ENCODE data around the gene NAXE. TPM values are rescaled to one million over a fixed set of nuclear protein-coding genes. Genes with fewer than 3 reads are reported as not detected.

Gene NAXE
- total RNA-seq, 1 experiment from 2014 or later, result 261 TPM

- Histone ChIP-seq H3K4me1 (ENCODE audit: insufficient read depth, low read length) (peaks cover 7% of the 10 kb centered on the region), H2AFZ (ENCODE audit: low read length) (no peak overlapping the region), H3K79me2 (ENCODE audit: low read length) (no peaks in the 10 kb centered on the region), H3K36me3 (ENCODE audit: low read depth, low read length) (no peaks in the 10 kb centered on the region), H3K9me3 (ENCODE audit: low read length) (no peaks in the 10 kb centered on the region), H3K27ac (ENCODE audit: low read length) (no peak overlapping the region), H3F3A (ENCODE audit: low read length, unreplicated experiment) (no peaks in the 10 kb centered on the region), H3K4me3 (ENCODE audit: low read length) (no peak overlapping the region), H4K20me1 (ENCODE audit: low read length) (no peaks in the 10 kb centered on the region), H3K4me2 (ENCODE audit: low read length) (no peak overlapping the region), H3K27me3 (ENCODE audit: low read length) (peaks cover 7% of the 10 kb centered on the region), H3K9me2 (replicated peaks; ENCODE audit: low read length) (no peaks in the 10 kb centered on the region), H3K9ac (ENCODE audit: low read length) (no peak overlapping the region)
- TF ChIP-seq EZH2phosphoT487 (IDR thresholded peaks at IDR 0.05; ENCODE audit: borderline replicate concordance, low read length), result no peak
- TF ChIP-seq CTCF (conservative IDR thresholded peaks at IDR 0.05; ENCODE audit: low read depth, low read length), result no peak
- DNase-seq (no peak), ATAC-seq (no peak)
- intact Hi-C loops (cut with micrococcal nuclease), result no loop called here
- CTCF ChIA-PET, result no interaction called here
- POLR2A ChIA-PET (ENCODE audit: unreplicated experiment), result interaction anchor here (0.6 kb wide), 1 partner anchor 128 kb away, joined by 3 read pairs; the partner anchor contains the start of gene MRPL24
- no TSS peak for BruUV-seq (replicated peaks)
Measured at GRCh38 chr1:156612666-156613065, 21.1 kb downstream of the NAXE start.

- Histone ChIP-seq H3K9ac (ENCODE audit: low read length) (no peak overlapping the region), H3K27ac (ENCODE audit: low read length) (no peak overlapping the region), H3K27me3 (ENCODE audit: low read length) (peaks cover 17% of the 10 kb centered on the region), H3K9me3 (ENCODE audit: low read length) (no peaks in the 10 kb centered on the region), H4K20me1 (ENCODE audit: low read length) (no peaks in the 10 kb centered on the region), H2AFZ (ENCODE audit: low read length) (0 out of 2 replicates have a peak overlapping the region, but pooled peaks have one; percentile 13), H3K4me3 (ENCODE audit: low read length) (no peak overlapping the region), H3K9me2 (replicated peaks; ENCODE audit: low read length) (no peaks in the 10 kb centered on the region), H3F3A (ENCODE audit: low read length, unreplicated experiment) (no peaks in the 10 kb centered on the region), H3K4me2 (ENCODE audit: low read length) (peak overlapping the region; percentile 47), H3K4me1 (ENCODE audit: insufficient read depth, low read length) (peaks cover 7% of the 10 kb centered on the region), H3K36me3 (ENCODE audit: low read depth, low read length) (no peaks in the 10 kb centered on the region), H3K79me2 (ENCODE audit: low read length) (no peaks in the 10 kb centered on the region)
- CTCF ChIA-PET, result no interaction called here
- DNase-seq (no peak), ATAC-seq (no peak)
- POLR2A ChIA-PET (ENCODE audit: unreplicated experiment), result no interaction called here
- TF ChIP-seq EZH2 (IDR thresholded peaks at IDR 0.05; ENCODE audit: low read length, unreplicated experiment), result no peak
- TF ChIP-seq EZH2phosphoT487 (IDR thresholded peaks at IDR 0.05; ENCODE audit: borderline replicate concordance, low read length), result no peak
- TF ChIP-seq CTCF (conservative IDR thresholded peaks at IDR 0.05; ENCODE audit: low read depth, low read length), result no peak
- BruUV-seq (replicated peaks), result no TSS peak
- intact Hi-C loops (cut with micrococcal nuclease), result no loop called here
Measured at GRCh38 chr1:156615946-156616345, 24.4 kb downstream of the NAXE start.

GRCh38 chr1:156616463-156616862 is 24.9 kb downstream of the NAXE start:
- BruUV-seq (replicated peaks), result no TSS peak
- H3K27ac ChIP-seq (ENCODE audit: low read length), result no peak overlapping the region
- H3K9ac ChIP-seq (ENCODE audit: low read length), result no peak overlapping the region
- H3K9me2 ChIP-seq (replicated peaks; ENCODE audit: low read length), result no peaks in the 10 kb centered on the region
- DNase-seq (peak; percentile 52), ATAC-seq (peak; percentile 42; the same call in 1 of the 2 replicates)
- CTCF ChIA-PET, result interaction anchor here (0.6 kb wide), 2 partner anchors 8 to 38 kb away, joined by 3 to 8 read pairs; no protein-coding TSS in a partner anchor
- peaks cover 7% of the 10 kb centered on the region for H3K4me1 ChIP-seq (ENCODE audit: insufficient read depth, low read length)
- 0 out of 2 replicates have a peak overlapping the region, but pooled peaks have one; percentile 13 for H2AFZ ChIP-seq (ENCODE audit: low read length)
- peaks cover 17% of the 10 kb centered on the region for H3K27me3 ChIP-seq (ENCODE audit: low read length)
- H4K20me1 ChIP-seq (ENCODE audit: low read length), result no peaks in the 10 kb centered on the region
- H3K9me3 ChIP-seq (ENCODE audit: low read length), result no peaks in the 10 kb centered on the region
- POLR2A ChIA-PET (ENCODE audit: unreplicated experiment), result no interaction called here
- H3K4me3 ChIP-seq (ENCODE audit: low read length), result no peak overlapping the region
- no peaks in the 10 kb centered on the region for H3K36me3 ChIP-seq (ENCODE audit: low read depth, low read length)
- peak overlapping the region; percentile 47 for H3K4me2 ChIP-seq (ENCODE audit: low read length)
- no peaks in the 10 kb centered on the region for H3K79me2 ChIP-seq (ENCODE audit: low read length)
- no peaks in the 10 kb centered on the region for H3F3A ChIP-seq (ENCODE audit: low read length, unreplicated experiment)
- intact Hi-C loops (cut with micrococcal nuclease), result no loop called here
- TF ChIP-seq CTCF (conservative IDR thresholded peaks at IDR 0.05; ENCODE audit: low read depth, low read length), result no peak
- TF ChIP-seq EZH2 (IDR thresholded peaks at IDR 0.05; ENCODE audit: low read length, unreplicated experiment), result no peak
- TF ChIP-seq EZH2phosphoT487 (IDR thresholded peaks at IDR 0.05; ENCODE audit: borderline replicate concordance, low read length), result no peak

Data from PC-3 (cell line).